AG09319 (cell line): ENCODE results near the gene RRP36.

ENCODE experiments used
- DNase-seq: peaks from one replicate; pipeline ENCODE4 v3.0.0-alpha.2; 2010; ENCODE audit warnings: low read depth; ENCODE audit errors: extremely low read depth
- CTCF ChIP-seq: IDR thresholded peaks from 2 replicates; pipeline ENCODE4 v1.5.1; 2011; ENCODE audit warnings: low read depth, mild to moderate bottlenecking, inconsistent platforms, low read length, moderate library complexity

Gene RRP36

GRCh38 chr6:43059168-43060033 lies 38.0 kb downstream of the RRP36 start, which contains the start of the genes KLC4 and MRPL2:
KLC4 (plus strand) TSS chr6:43059631; CDS start chr6:43061336, 1,705 bp downstream.
MRPL2 (minus strand) TSS chr6:43059434; CDS start chr6:43059381, 53 bp downstream.
- TF ChIP-seq CTCF: no peak

GRCh38 chr6:43060034-43060754 lies 38.8 kb downstream of the RRP36 start:
- TF ChIP-seq CTCF: no peak
- DNase-seq: no peak

More at GRCh38 chr6:43059168-43060033, 38.0 kb downstream of the RRP36 start, which contains the start of the genes KLC4 and MRPL2:
- peak; percentile 93 for DNase-seq

- TF ChIP-seq CTCF: no peak
- no peak for DNase-seq
These were observed 39.6 kb downstream of the RRP36 start for GRCh38 chr6:43060755-43061633.

GRCh38 chr6:43061861-43062260 lies 40.4 kb downstream of the RRP36 start:
- no peak for DNase-seq

GRCh38 chr6:43062818-43063217 lies 41.4 kb downstream of the RRP36 start:
- no peak for DNase-seq
- no peak for TF ChIP-seq CTCF

More at GRCh38 chr6:43061861-43062260, 40.4 kb downstream of the RRP36 start:
- no peak for TF ChIP-seq CTCF

- peak; percentile 56 for DNase-seq
- peak; percentile 61 for TF ChIP-seq CTCF
These were observed 48.7 kb downstream of the RRP36 start for GRCh38 chr6:43070028-43070632.
